ENCODE data around the gene SLC7A7.

GRCh38 chr14:22838631-22839041 is 23.4 kb upstream of the SLC7A7 start:
- TF ChIP-seq ZBTB26 (tag by site-specific recombination; optimal IDR thresholded peaks at IDR 0.05) (no peak), CTCF (tag by site-specific recombination; IDR thresholded peaks at IDR 0.05) (no peak), ZNF571 (tag by site-specific recombination; IDR thresholded peaks at IDR 0.05) (no peak), EGR2 (tag by site-specific recombination; IDR thresholded peaks at IDR 0.05; ENCODE audit: low read depth) (no peak), ZNF513 (tag by site-specific recombination; IDR thresholded peaks at IDR 0.05) (no peak), ZNF777 (tag by site-specific recombination; IDR thresholded peaks at IDR 0.05; ENCODE audit: borderline replicate concordance) (no peak), YY1 (tag by site-specific recombination; IDR thresholded peaks at IDR 0.05) (no peak), ZBTB6 (tag by site-specific recombination; IDR thresholded peaks at IDR 0.05) (no peak), ZNF2 (tag by site-specific recombination; IDR thresholded peaks at IDR 0.05) (no peak)
